GM18505 (cell line): ENCODE results near the gene SPATA31D3.
"Not testable (repeated sequence)": the region's sequence is repeated elsewhere in the genome, so short reads cannot be mapped to it uniquely, and the experiment has no call there.

ENCODE experiments used
- ATAC-seq: cut with Tn5 transposase; IDR thresholded peaks from one replicate; pipeline ENCODE4 v1.9.1; 2021; ENCODE audit not compliant: unreplicated experiment
- POLR2A ChIP-seq: IDR thresholded peaks from 4 replicates; pipeline ENCODE4 v1.6.1; 2011; ENCODE audit warnings: borderline replicate concordance; ENCODE audit not compliant: insufficient read depth, insufficient read length; ENCODE audit errors: extremely low read depth

Gene SPATA31D3

DNA sequence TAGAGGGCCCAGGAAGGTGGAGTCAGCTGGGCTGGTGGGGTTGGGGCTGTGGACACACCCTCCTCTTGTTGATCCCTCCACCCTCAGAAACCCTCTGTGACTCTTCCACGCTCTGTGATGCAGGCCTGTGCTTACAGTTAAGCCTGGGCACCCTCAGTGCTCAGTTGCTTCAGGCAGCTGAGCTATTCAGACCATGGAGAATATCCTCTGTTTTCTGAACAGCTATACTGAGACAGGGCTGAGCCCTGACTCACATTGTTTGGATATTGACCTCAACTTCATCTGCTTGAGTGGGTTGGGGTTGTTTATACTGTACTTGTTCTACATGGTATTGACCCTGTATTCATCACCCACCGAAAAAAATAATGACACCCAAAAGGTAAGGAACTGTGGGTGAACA is at the start of gene SPATA31D3:
SPATA31D3 (plus strand) TSS at position 108 of the 400 bp plus-strand sequence; CDS start at position 194, 86 bp downstream.
- not testable (repeated sequence) for ATAC-seq

GRCh38 chr9:81893929-81894328 is 49.4 kb upstream of the SPATA31D3 start:
- no peak for ATAC-seq
- no peak for TF ChIP-seq POLR2A

- TF ChIP-seq POLR2A: no peak
- no peak for ATAC-seq
Measured at GRCh38 chr9:81894891-81895290, 48.4 kb upstream of the SPATA31D3 start.

DNA sequence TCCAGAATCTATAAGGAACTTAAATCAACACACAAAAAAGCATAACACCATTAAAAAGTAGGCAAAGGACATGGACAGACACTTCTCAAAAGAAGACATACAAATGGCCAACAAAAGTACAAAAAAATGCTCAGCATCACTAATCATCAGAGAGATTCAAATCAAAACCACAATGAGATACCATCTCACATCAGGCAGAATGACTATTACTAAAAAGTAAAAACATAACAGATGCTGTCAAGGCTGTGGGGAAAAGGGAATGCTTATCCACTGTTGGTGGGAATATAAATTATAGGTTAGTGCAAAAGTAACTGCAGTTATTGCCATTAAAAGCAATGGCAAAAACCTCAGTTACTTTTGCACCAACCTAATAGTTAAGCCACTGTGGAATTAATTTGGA is 47.2 kb upstream of the SPATA31D3 start:
- no peak for ATAC-seq
- TF ChIP-seq POLR2A: no peak

GRCh38 chr9:81898851-81899250 is 44.4 kb upstream of the SPATA31D3 start:
- TF ChIP-seq POLR2A: no peak
- ATAC-seq: no peak

DNA sequence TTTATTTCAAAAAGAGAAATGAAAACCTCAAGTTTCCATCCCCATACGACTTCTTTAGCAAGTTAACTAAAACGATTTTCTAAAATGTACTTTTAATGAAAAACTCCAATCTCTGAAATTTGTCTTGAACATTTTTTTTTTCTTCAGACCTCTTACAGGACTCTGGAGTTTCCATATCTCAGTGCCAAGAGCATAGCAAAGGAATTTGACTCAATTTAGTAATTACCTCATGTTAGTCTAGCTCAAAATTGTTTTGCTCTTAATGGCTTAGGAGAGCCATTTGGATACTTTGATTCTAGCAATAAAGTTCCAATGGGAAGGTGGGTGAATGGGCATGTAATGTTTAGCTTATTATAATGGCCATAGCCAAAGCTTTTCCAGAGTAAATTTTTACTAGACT is 41.1 kb upstream of the SPATA31D3 start:
- no peak for TF ChIP-seq POLR2A
- no peak for ATAC-seq

DNA sequence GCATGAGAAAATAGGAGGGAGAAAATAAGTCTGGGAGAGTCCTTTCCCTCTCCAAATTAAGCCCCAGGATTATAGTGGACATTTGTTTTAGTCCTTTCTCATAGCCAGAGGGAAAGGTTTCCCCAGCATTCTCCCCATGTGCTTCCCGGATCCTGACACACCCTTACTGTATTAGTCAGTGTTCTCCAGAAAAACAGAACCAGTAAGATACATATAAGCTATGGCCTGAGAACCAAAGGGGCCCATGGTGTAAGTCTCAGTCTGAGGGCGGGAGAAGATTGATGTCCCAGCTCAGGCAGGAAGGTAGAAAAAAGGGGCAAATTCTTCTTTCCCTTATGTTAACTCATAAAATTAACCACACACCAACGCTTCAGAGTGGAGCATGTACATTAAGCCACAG is 40.7 kb upstream of the SPATA31D3 start:
- TF ChIP-seq POLR2A: no peak
- no peak for ATAC-seq

GRCh38 chr9:81906671-81907070 is 36.6 kb upstream of the SPATA31D3 start:
- TF ChIP-seq POLR2A: no peak
- no peak for ATAC-seq

- no peak for ATAC-seq
- no peak for TF ChIP-seq POLR2A
Measured at GRCh38 chr9:81912135-81912534, 31.2 kb upstream of the SPATA31D3 start.

DNA sequence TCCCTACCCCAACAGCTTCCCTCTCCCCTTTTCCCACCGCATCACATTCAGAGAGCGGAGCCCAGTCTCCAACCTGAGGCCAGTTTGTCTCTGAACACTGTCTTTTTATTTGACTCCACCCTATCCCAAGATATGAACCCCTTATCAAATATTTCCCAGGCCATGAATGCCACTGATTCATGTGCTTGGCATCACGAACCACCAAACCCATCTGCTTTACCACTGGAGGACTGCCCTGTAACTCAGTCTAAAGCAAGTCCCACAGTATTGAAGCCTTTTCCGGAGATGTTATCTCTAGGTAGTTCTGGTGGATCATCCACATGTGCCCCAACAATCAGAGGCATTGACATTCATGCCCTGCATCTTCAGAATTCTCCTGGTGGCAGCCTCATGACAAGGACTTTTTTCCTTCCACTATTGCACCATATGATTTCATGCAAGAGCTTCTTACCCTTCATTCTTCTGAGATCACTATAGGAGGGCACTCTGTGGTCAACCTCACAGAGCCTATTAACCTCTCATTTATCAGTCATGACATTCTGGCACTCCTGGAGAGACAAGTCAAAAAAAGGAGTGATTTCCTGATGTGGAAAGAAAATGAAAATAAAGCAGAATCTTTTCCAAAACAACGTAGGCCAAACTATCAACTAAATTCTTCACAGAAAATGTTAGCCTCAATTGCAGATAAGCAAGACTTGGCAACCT is 27.3 kb upstream of the SPATA31D3 start:
- no peak for TF ChIP-seq POLR2A
- no peak for ATAC-seq

GRCh38 chr9:81918507-81918906 is 24.8 kb upstream of the SPATA31D3 start:
- not testable (repeated sequence) for ATAC-seq

GRCh38 chr9:81928305-81928704 is 15.0 kb upstream of the SPATA31D3 start, which contains the start of gene SPATA31D4:
SPATA31D4 (plus strand) TSS chr9:81928428; CDS start chr9:81928514, 86 bp downstream.
- not testable (repeated sequence) for ATAC-seq

DNA sequence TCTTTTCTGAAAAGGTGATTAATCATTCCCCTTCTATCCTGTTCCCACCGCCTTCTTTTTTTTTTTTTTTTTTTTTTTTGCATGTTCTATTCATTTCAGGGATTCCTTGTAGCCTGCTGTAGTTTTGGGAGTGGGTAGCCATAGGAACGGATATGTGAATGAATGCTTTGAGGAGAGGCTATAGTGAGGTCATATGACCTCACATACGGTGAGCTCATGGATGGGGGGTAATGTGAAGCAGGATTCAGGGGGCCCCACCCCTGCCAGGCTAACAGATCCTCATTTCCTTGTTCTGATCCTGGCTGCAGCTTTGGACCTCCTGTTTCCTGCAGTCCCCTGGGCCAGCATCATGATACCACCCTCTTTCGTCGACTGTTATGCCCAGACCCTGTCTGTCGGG is 13.2 kb upstream of the SPATA31D3 start:
- not testable (repeated sequence) for ATAC-seq

DNA sequence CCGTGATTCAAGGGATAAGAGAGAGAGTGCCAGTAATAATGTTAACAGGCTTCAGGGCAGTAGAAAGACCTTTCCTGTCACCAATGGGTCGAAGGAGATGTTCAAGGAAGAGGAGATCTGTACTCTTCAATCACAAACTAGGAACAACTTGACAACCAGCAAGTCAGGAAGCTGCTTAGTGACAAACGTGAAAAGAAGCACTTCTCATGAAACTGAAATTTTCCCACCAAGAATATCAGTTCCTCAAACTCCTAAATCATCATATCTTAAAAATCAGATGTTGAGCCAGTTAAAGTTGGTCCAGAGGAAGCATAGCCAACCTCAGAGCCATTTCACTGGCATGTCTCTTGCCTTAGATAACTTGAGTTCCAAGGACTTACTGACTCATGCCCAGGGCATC is 9.8 kb upstream of the SPATA31D3 start:
- not testable (repeated sequence) for ATAC-seq

DNA sequence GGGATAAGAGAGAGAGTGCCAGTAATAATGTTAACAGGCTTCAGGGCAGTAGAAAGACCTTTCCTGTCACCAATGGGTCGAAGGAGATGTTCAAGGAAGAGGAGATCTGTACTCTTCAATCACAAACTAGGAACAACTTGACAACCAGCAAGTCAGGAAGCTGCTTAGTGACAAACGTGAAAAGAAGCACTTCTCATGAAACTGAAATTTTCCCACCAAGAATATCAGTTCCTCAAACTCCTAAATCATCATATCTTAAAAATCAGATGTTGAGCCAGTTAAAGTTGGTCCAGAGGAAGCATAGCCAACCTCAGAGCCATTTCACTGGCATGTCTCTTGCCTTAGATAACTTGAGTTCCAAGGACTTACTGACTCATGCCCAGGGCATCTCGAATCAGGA is 5.3 kb downstream of the SPATA31D3 start:
- ATAC-seq: not testable (repeated sequence)
